Loucy (cell line): ENCODE results near the gene OSGIN1.

Source experiments
- H2AFZ ChIP-seq: fragments of 200-600 bp; sonication (generic); 2 replicates; pipeline ENCODE4 v1.6.0; 2016; ENCODE audit warnings: antibody characterized with exemption, mild to moderate bottlenecking, low read length, moderate library complexity
- H3F3A ChIP-seq: fragments of 200-600 bp; 2 replicates; pipeline ENCODE4 v1.6.0; 2016; ENCODE audit warnings: antibody characterized with exemption, low read depth, mild to moderate bottlenecking
- H3K27me3 ChIP-seq: fragments of 200-600 bp; sonication (generic); 2 replicates; pipeline ENCODE4 v1.6.1; 2014; ENCODE audit warnings: low read length, mild to moderate bottlenecking; ENCODE audit not compliant: insufficient read depth, poor library complexity, severe bottlenecking
- H3K36me3 ChIP-seq: fragments of 200-600 bp; sonication (generic); 2 replicates; pipeline ENCODE4 v1.6.1; 2016; ENCODE audit warnings: low read length; ENCODE audit not compliant: insufficient read depth
- H3K4me1 ChIP-seq: fragments of 200-600 bp; sonication (generic); 2 replicates; pipeline ENCODE4 v1.5.1; 2014; ENCODE audit warnings: low read length, mild to moderate bottlenecking; ENCODE audit not compliant: insufficient read depth, poor library complexity, severe bottlenecking
- H3K4me2 ChIP-seq: fragments of 200-600 bp; sonication (generic); 2 replicates; pipeline ENCODE4 v1.6.0; 2014; ENCODE audit warnings: antibody characterized with exemption, low read length, low read depth, mild to moderate bottlenecking; ENCODE audit not compliant: poor library complexity, severe bottlenecking
- H3K4me3 ChIP-seq: fragments of 200-600 bp; sonication (generic); 2 replicates; pipeline ENCODE4 v1.5.1; 2014; ENCODE audit warnings: low read length, mild to moderate bottlenecking, mixed read lengths; ENCODE audit not compliant: poor library complexity, severe bottlenecking
- H3K79me2 ChIP-seq: fragments of 200-600 bp; sonication (generic); 2 replicates; pipeline ENCODE4 v1.6.1; 2014; ENCODE audit warnings: low read length; ENCODE audit not compliant: insufficient read depth
- H3K9ac ChIP-seq: fragments of 200-600 bp; sonication (generic); 2 replicates; pipeline ENCODE4 v1.6.0; 2014; ENCODE audit warnings: mild to moderate bottlenecking, low read depth, low read length, moderate library complexity; ENCODE audit not compliant: poor library complexity, severe bottlenecking
- H3K9me2 ChIP-seq: fragments of 200-600 bp; sonication (generic); replicated peaks from 2 replicates; pipeline ENCODE4 v1.6.1; 2016; ENCODE audit warnings: low read depth, low read length, mixed read lengths
- H3K9me3 ChIP-seq: fragments of 200-600 bp; sonication (generic); 2 replicates; pipeline ENCODE4 v1.6.1; 2014; ENCODE audit warnings: mild to moderate bottlenecking, antibody characterized with exemption, low read length, low read depth; ENCODE audit not compliant: insufficient read depth
- H4K20me1 ChIP-seq: fragments of 200-600 bp; sonication (generic); 2 replicates; pipeline ENCODE4 v1.6.0; 2014; ENCODE audit warnings: antibody characterized with exemption, low read length, mild to moderate bottlenecking; ENCODE audit not compliant: insufficient read depth, poor library complexity, severe bottlenecking
- CTCF ChIP-seq: fragments of 200-600 bp; sonication (generic); conservative IDR thresholded peaks from 2 replicates; pipeline ENCODE4 v1.5.1; 2014; ENCODE audit warnings: mild to moderate bottlenecking, antibody characterized with exemption, low read length
- EZH2phosphoT487 ChIP-seq: fragments of 200-600 bp; IDR thresholded peaks from 2 replicates; pipeline ENCODE4 v1.6.1; 2018; ENCODE audit warnings: antibody characterized with exemption, mild to moderate bottlenecking, moderate library complexity, borderline replicate concordance

OSGIN1 gene

GRCh38 chr16:84015399-84015798, 62.4 kb downstream of the OSGIN1 start:
- Histone ChIP-seq H3K9ac (no peak overlapping the region), H3K27me3 (no peaks in the 10 kb centered on the region), H2AFZ (no peak overlapping the region), H3K9me3 (no peaks in the 10 kb centered on the region), H4K20me1 (no peaks in the 10 kb centered on the region), H3F3A (no peaks in the 10 kb centered on the region), H3K36me3 (no peaks in the 10 kb centered on the region), H3K4me3 (no peak overlapping the region), H3K4me1 (no peaks in the 10 kb centered on the region), H3K79me2 (no peaks in the 10 kb centered on the region), H3K9me2 (no peaks in the 10 kb centered on the region), H3K4me2 (no peak overlapping the region)
- TF ChIP-seq CTCF (no peak), EZH2phosphoT487 (no peak)
